Ectodermal cell (in vitro differentiated cells): ENCODE results near the gene PDE8B.

ENCODE experiments used
- H3K27ac ChIP-seq: 2 replicates; pipeline ENCODE4 v1.7.0; 2013; ENCODE audit warnings: mild to moderate bottlenecking, low read depth, low read length; ENCODE audit not compliant: insufficient read depth, poor library complexity, severe bottlenecking
- H3K27me3 ChIP-seq: 2 replicates; pipeline ENCODE4 v1.7.0; 2013; ENCODE audit warnings: mild to moderate bottlenecking, low read length; ENCODE audit not compliant: insufficient read depth, control insufficient read depth, poor library complexity, severe bottlenecking
- H3K36me3 ChIP-seq: one replicate; pipeline ENCODE4 v1.7.0; 2013; ENCODE audit warnings: low read length; ENCODE audit not compliant: control insufficient read depth, insufficient read depth
- H3K4me1 ChIP-seq: one replicate; pipeline ENCODE4 v1.7.0; 2013; ENCODE audit warnings: low read length; ENCODE audit not compliant: control insufficient read depth, insufficient read depth
- H3K4me3 ChIP-seq: 2 replicates; pipeline ENCODE4 v1.7.0; 2013; ENCODE audit warnings: low read depth, low read length, control low read depth; ENCODE audit not compliant: insufficient read depth
- H3K9me3 ChIP-seq: 2 replicates; pipeline ENCODE4 v1.7.0; 2013; ENCODE audit warnings: mild to moderate bottlenecking, low read length, moderate library complexity; ENCODE audit not compliant: control insufficient read depth
- WGBS, 2 experiments: methylation state at CpG; one replicate each; pipeline ENCODE4 v1.1.7; 2013; ENCODE audit warnings: missing lambda C conversion rate in 2 of 2; 5-methylcytosine and 5-hydroxymethylcytosine counted together

Gene PDE8B

GRCh38 chr5:77281969-77282336 is 71.5 kb downstream of the PDE8B start:
- no peaks in the 10 kb centered on the region for H3K27me3 ChIP-seq
- no peak overlapping the region for H3K27ac ChIP-seq
- no peaks in the 10 kb centered on the region for H3K36me3 ChIP-seq
- no peak overlapping the region for H3K4me3 ChIP-seq
- H3K9me3 ChIP-seq, result no peaks in the 10 kb centered on the region
- WGBS, 2 experiments, result 83 to 86% methylated on average over 3 of the region's 3 CpGs
- no peaks in the 10 kb centered on the region for H3K4me1 ChIP-seq

- Histone ChIP-seq H3K27ac (no peak overlapping the region), H3K9me3 (no peaks in the 10 kb centered on the region), H3K4me1 (no peaks in the 10 kb centered on the region), H3K4me3 (no peak overlapping the region), H3K36me3 (no peaks in the 10 kb centered on the region), H3K27me3 (no peaks in the 10 kb centered on the region)
- WGBS, 2 experiments, result 89 to 92% methylated on average over 11 of the region's 11 CpGs
Observed at GRCh38 chr5:77282337-77283027, 72.0 kb downstream of the PDE8B start.

- 84 to 92% methylated on average over 4 of the region's 4 CpGs for WGBS, 2 experiments
- Histone ChIP-seq H3K36me3 (no peaks in the 10 kb centered on the region), H3K27ac (no peak overlapping the region), H3K4me3 (no peak overlapping the region), H3K4me1 (no peaks in the 10 kb centered on the region), H3K27me3 (no peaks in the 10 kb centered on the region), H3K9me3 (no peaks in the 10 kb centered on the region)
Observed at GRCh38 chr5:77285251-77285841, 74.9 kb downstream of the PDE8B start.

GRCh38 chr5:77292026-77292757 is 81.7 kb downstream of the PDE8B start:
- no peaks in the 10 kb centered on the region for H3K27me3 ChIP-seq

GRCh38 chr5:77294185-77294584 is 83.7 kb downstream of the PDE8B start:
- Histone ChIP-seq H3K27ac (no peak overlapping the region), H3K27me3 (no peaks in the 10 kb centered on the region), H3K36me3 (no peaks in the 10 kb centered on the region), H3K9me3 (no peaks in the 10 kb centered on the region), H3K4me1 (no peaks in the 10 kb centered on the region), H3K4me3 (no peak overlapping the region)
- WGBS, 2 experiments, result 81 to 97% methylated on average over 2 to 3 of the region's 3 CpGs

More at GRCh38 chr5:77292026-77292757, 81.7 kb downstream of the PDE8B start:
- H3K9me3 ChIP-seq, result no peaks in the 10 kb centered on the region
- no peak overlapping the region for H3K27ac ChIP-seq
- no peaks in the 10 kb centered on the region for H3K4me1 ChIP-seq
- WGBS, 2 experiments, result 90 to 94% methylated on average over 2 of the region's 3 CpGs
- no peaks in the 10 kb centered on the region for H3K36me3 ChIP-seq
- no peak overlapping the region for H3K4me3 ChIP-seq

- Histone ChIP-seq H3K27ac (no peak overlapping the region), H3K4me1 (no peaks in the 10 kb centered on the region), H3K27me3 (no peaks in the 10 kb centered on the region), H3K36me3 (no peaks in the 10 kb centered on the region), H3K9me3 (no peaks in the 10 kb centered on the region), H3K4me3 (no peak overlapping the region)
- 87 to 90% methylated on average over 2 of the region's 4 CpGs for WGBS, 2 experiments
Observed at GRCh38 chr5:77295863-77296378, 85.4 kb downstream of the PDE8B start.

GRCh38 chr5:77298146-77298545 is 87.7 kb downstream of the PDE8B start:
- Histone ChIP-seq H3K9me3 (no peaks in the 10 kb centered on the region), H3K36me3 (no peaks in the 10 kb centered on the region), H3K27me3 (no peaks in the 10 kb centered on the region), H3K4me3 (no peak overlapping the region), H3K27ac (no peak overlapping the region), H3K4me1 (no peaks in the 10 kb centered on the region)
- WGBS, 2 experiments, result 87 to 90% methylated on average over 3 of the region's 3 CpGs

GRCh38 chr5:77300451-77300850 is 90.0 kb downstream of the PDE8B start:
- no peak overlapping the region for H3K27ac ChIP-seq
- H3K36me3 ChIP-seq, result no peaks in the 10 kb centered on the region
- H3K4me3 ChIP-seq, result no peak overlapping the region
- no peaks in the 10 kb centered on the region for H3K4me1 ChIP-seq
- no peaks in the 10 kb centered on the region for H3K27me3 ChIP-seq
- 90 to 92% methylated on average over 3 of the region's 3 CpGs for WGBS, 2 experiments
- H3K9me3 ChIP-seq, result no peaks in the 10 kb centered on the region

GRCh38 chr5:77301447-77301883 is 91.0 kb downstream of the PDE8B start:
- no peaks in the 10 kb centered on the region for H3K4me1 ChIP-seq
- no peaks in the 10 kb centered on the region for H3K9me3 ChIP-seq
- H3K36me3 ChIP-seq, result no peaks in the 10 kb centered on the region
- H3K27ac ChIP-seq, result no peak overlapping the region
- no peaks in the 10 kb centered on the region for H3K27me3 ChIP-seq
- H3K4me3 ChIP-seq, result no peak overlapping the region
- WGBS, 2 experiments, result 94 to 100% methylated on average over 4 of the region's 4 CpGs

- no peaks in the 10 kb centered on the region for H3K36me3 ChIP-seq
- 80 to 84% methylated on average over 5 of the region's 5 CpGs for WGBS, 2 experiments
- H3K4me1 ChIP-seq, result no peaks in the 10 kb centered on the region
- no peaks in the 10 kb centered on the region for H3K27me3 ChIP-seq
- H3K4me3 ChIP-seq, result no peak overlapping the region
- no peaks in the 10 kb centered on the region for H3K9me3 ChIP-seq
- H3K27ac ChIP-seq, result no peak overlapping the region
Observed at GRCh38 chr5:77302247-77302646, 91.8 kb downstream of the PDE8B start.
